Sigmoid colon (tissue), 7 donors: Measurements from ENCODE around the gene TEX35. TPM values are rescaled to one million over a fixed set of nuclear protein-coding genes. Genes with fewer than 3 reads are reported as not detected.
"Not testable (repeated sequence)": the region's sequence is repeated elsewhere in the genome, so short reads cannot be mapped to it uniquely, and the experiment has no call there.

ENCODE experiments used
- DNase-seq: peaks from one replicate; pipeline ENCODE4 v3.0.0-alpha.2; 2019
- H3K27ac ChIP-seq, 4 donors: fragments of 200-600 bp; sonication (generic); one replicate each; pipeline ENCODE4 v1.5.1; 2016 to 2019; ENCODE audit warnings: mild to moderate bottlenecking in 1 of 4
- H3K27me3 ChIP-seq, 3 donors: fragments of 200-600 bp; sonication (generic); one replicate each; pipeline ENCODE4 v1.5.1; 2019; ENCODE audit warnings: mild to moderate bottlenecking in 1 of 3
- H3K36me3 ChIP-seq, 4 donors: fragments of 200-600 bp; sonication (generic); one replicate each; pipeline ENCODE4 v1.5.1; 2016 to 2019
- H3K4me1 ChIP-seq, 4 donors: fragments of 200-600 bp; sonication (generic); one replicate each; pipeline ENCODE4 v1.5.1; 2017 to 2019
- H3K4me3 ChIP-seq, 4 donors: fragments of 200-600 bp; sonication (generic); one replicate each; pipeline ENCODE4 v1.5.1; 2017 to 2019; ENCODE audit warnings: mild to moderate bottlenecking in 2 of 4, moderate library complexity in 1 of 4
- H3K9me3 ChIP-seq, 4 donors: fragments of 200-600 bp in 3 of 4; sonication (generic) in 3 of 4; one replicate each; pipeline versions ENCODE4 v1.5.1 to v1.6.1; 2013 to 2019
- CTCF ChIP-seq, 4 experiments: fragments of 450-650 bp in 3 of 4; fragments of 200-600 bp in 1 of 4; IDR thresholded peaks; one replicate each; pipeline ENCODE4 v1.5.1; 2016 to 2019; ENCODE audit warnings: antibody characterized with exemption in 4 of 4, mild to moderate bottlenecking in 3 of 4, moderate library complexity in 2 of 4
- EP300 ChIP-seq, 4 donors: sonication (generic); formaldehyde crosslinking; IDR thresholded peaks; one replicate each; pipeline ENCODE4 v1.6.1; 2017; ENCODE audit warnings: antibody characterized with exemption in 4 of 4
- POLR2A ChIP-seq, 2 donors: fragments of 450-650 bp; IDR thresholded peaks; one replicate each; pipeline ENCODE4 v1.6.1; 2016; ENCODE audit warnings: antibody characterized with exemption in 2 of 2, mild to moderate bottlenecking in 2 of 2, moderate library complexity in 2 of 2
- POLR2AphosphoS5 ChIP-seq, 4 donors: sonication (generic); formaldehyde crosslinking; IDR thresholded peaks; one replicate each; pipeline ENCODE4 v1.6.1; 2017; ENCODE audit warnings: antibody characterized with exemption in 4 of 4
- WGBS, 2 donors: extraction: QIAGEN DNeasy Blood & Tissue Kit; methylation state at CpG; one replicate each; pipeline ENCODE4 v1.1.7; 2013; 5-methylcytosine and 5-hydroxymethylcytosine counted together
- intact Hi-C: fragments of 100-400 bp; cut with DNase I; formaldehyde crosslinking; loops from one replicate; pipeline ENCODE4 v1.15.1; 2023
- polyA plus RNA-seq, 3 donors: library from polyadenylated mRNA; stranded (reverse); fragments of 200-250 nt; gene quantifications; one replicate each; pipeline ENCODE4 v1.2.3, GENCODE V29; 2013
- total RNA-seq, 4 donors: library from RNA; depleted of rRNA; stranded (reverse); fragments of >200 nt; gene quantifications; one replicate each; pipeline ENCODE4 v1.1.0, GENCODE V29; 2016
- donor health status: healthy with polysubstance abuse.
- donor health status: Bipolar disorder and iron deficiency.
- donor health status: healthy.

The TEX35 gene
- total and polyA plus RNA-seq, 7 donors = not detected

- H3K4me3 ChIP-seq = no peak overlapping the region
- no peak for TF ChIP-seq EP300 (IDR thresholded peaks at IDR 0.05)
- no peak for TF ChIP-seq CTCF (IDR thresholded peaks at IDR 0.05)
- no peak for TF ChIP-seq POLR2A (IDR thresholded peaks at IDR 0.05)
- no peak for TF ChIP-seq POLR2AphosphoS5 (IDR thresholded peaks at IDR 0.05)
- DNase-seq = no peak
- no peaks in the 10 kb centered on the region for H3K9me3 ChIP-seq
- H3K27me3 ChIP-seq = no peaks in the 10 kb centered on the region
- 88 to 91% methylated on average over 11 of the region's 11 CpGs for WGBS, 2 donors
- H3K4me1 ChIP-seq = no peaks in the 10 kb centered on the region
- no peaks in the 10 kb centered on the region for H3K36me3 ChIP-seq
- intact Hi-C loops = loop anchor here (2.0 kb wide), 1 partner anchor 189 kb away; no protein-coding TSS in a partner anchor
- no peak overlapping the region for H3K27ac ChIP-seq
Observed at GRCh38 chr1:178500091-178500770, 12.7 kb upstream of the TEX35 start.

GRCh38 chr1:178500936-178501554 lies 11.9 kb upstream of the TEX35 start:
- Histone ChIP-seq H3K4me3 (no peak overlapping the region), H3K9me3 (no peaks in the 10 kb centered on the region), H3K27me3 (no peaks in the 10 kb centered on the region), H3K36me3 (no peaks in the 10 kb centered on the region), H3K27ac (no peak overlapping the region), H3K4me1 (no peaks in the 10 kb centered on the region)
- 93 to 94% methylated on average over 10 of the region's 10 CpGs for WGBS, 2 donors
- TF ChIP-seq POLR2A (IDR thresholded peaks at IDR 0.05) (no peak), POLR2AphosphoS5 (IDR thresholded peaks at IDR 0.05) (no peak)
- DNase-seq = no peak
- intact Hi-C loops = loop anchor here (2.0 kb wide), 1 partner anchor 190 kb away; no protein-coding TSS in a partner anchor

GRCh38 chr1:178501705-178502329 lies 11.1 kb upstream of the TEX35 start:
- DNase-seq = peak; percentile 75
- intact Hi-C loops = loop anchor here (2.0 kb wide), 1 partner anchor 191 kb away; no protein-coding TSS in a partner anchor
- H3K9me3 ChIP-seq = no peaks in the 10 kb centered on the region
- no peaks in the 10 kb centered on the region for H3K36me3 ChIP-seq
- H3K4me1 ChIP-seq = no peaks in the 10 kb centered on the region
- no peaks in the 10 kb centered on the region for H3K27me3 ChIP-seq
- no peak for TF ChIP-seq POLR2AphosphoS5 (IDR thresholded peaks at IDR 0.05)
- peak; percentile 38 to 79 (median 62) for TF ChIP-seq CTCF (IDR thresholded peaks at IDR 0.05)
- TF ChIP-seq POLR2A (IDR thresholded peaks at IDR 0.05) = no peak
- 21 to 30% methylated on average over 5 of the region's 5 CpGs for WGBS, 2 donors
- H3K4me3 ChIP-seq = no peak overlapping the region
- no peak overlapping the region for H3K27ac ChIP-seq

GRCh38 chr1:178502330-178502714 lies 10.6 kb upstream of the TEX35 start:
- no peaks in the 10 kb centered on the region for H3K9me3 ChIP-seq
- no peaks in the 10 kb centered on the region for H3K4me1 ChIP-seq
- TF ChIP-seq POLR2A (IDR thresholded peaks at IDR 0.05) = no peak
- no peak for TF ChIP-seq CTCF (IDR thresholded peaks at IDR 0.05)
- no peak for TF ChIP-seq EP300 (IDR thresholded peaks at IDR 0.05)
- 93 to 95% methylated on average over 3 of the region's 3 CpGs for WGBS, 2 donors
- H3K27me3 ChIP-seq = no peaks in the 10 kb centered on the region
- intact Hi-C loops = no loop called here
- DNase-seq = no peak
- H3K4me3 ChIP-seq = no peak overlapping the region
- no peak overlapping the region for H3K27ac ChIP-seq
- no peaks in the 10 kb centered on the region for H3K36me3 ChIP-seq

- 93 to 95% methylated on average over 5 of the region's 5 CpGs for WGBS, 2 donors
Observed at GRCh38 chr1:178502856-178503255, 10.1 kb upstream of the TEX35 start.

GRCh38 chr1:178503316-178503715 lies 9.6 kb upstream of the TEX35 start:
- 92 to 95% methylated on average over 14 of the region's 14 CpGs for WGBS, 2 donors
- intact Hi-C loops, DNase-seq, H3K4me1 ChIP-seq, H3K36me3 ChIP-seq, H3K9me3 ChIP-seq, H3K27ac ChIP-seq, H3K27me3 ChIP-seq, H3K4me3 ChIP-seq: not testable (repeated sequence)

More at GRCh38 chr1:178502856-178503255, 10.1 kb upstream of the TEX35 start:
- Histone ChIP-seq H3K27ac (no peak overlapping the region), H3K4me3 (no peak overlapping the region), H3K4me1 (no peaks in the 10 kb centered on the region), H3K27me3 (no peaks in the 10 kb centered on the region), H3K9me3 (no peaks in the 10 kb centered on the region), H3K36me3 (no peaks in the 10 kb centered on the region)
- TF ChIP-seq EP300 (IDR thresholded peaks at IDR 0.05) = no peak
- intact Hi-C loops = no loop called here
- DNase-seq = no peak
